A673 (cell line): ENCODE measurements around the gene LYSMD4.

Experiments
- CTCF ChIP-seq: fragments of 300-800, 200-600 bp; sonication (generic); conservative IDR thresholded peaks from 2 replicates; pipeline ENCODE4 v1.5.1; 2017; ENCODE audit warnings: low read depth, mild to moderate bottlenecking, antibody characterized with exemption, low read length, moderate library complexity, mixed read lengths
- EZH2 ChIP-seq: fragments of 200-600 bp; sonication (generic); IDR thresholded peaks from 2 replicates; pipeline ENCODE4 v1.6.1; 2017; ENCODE audit warnings: borderline replicate concordance, low read depth, mild to moderate bottlenecking, mixed read lengths, antibody characterized with exemption, low read length; ENCODE audit not compliant: poor library complexity, severe bottlenecking

GRCh38 chr15:99741835-99742234 lies 8.6 kb upstream of the LYSMD4 start:
- TF ChIP-seq CTCF (no peak), EZH2 (no peak)
